MM.1S (cell line): ENCODE measurements around the gene WDR26.

Experiments used
- CTCF ChIP-seq: fragments of 300-600 bp; sonication (generic); IDR thresholded peaks from 2 replicates; pipeline ENCODE4 v1.5.1; 2016; ENCODE audit warnings: antibody characterized with exemption, low read length, mixed read lengths
- EZH2 ChIP-seq: fragments of 300-600 bp; sonication (generic); optimal IDR thresholded peaks from 2 replicates; pipeline ENCODE3; 2017; ENCODE audit warnings: low read depth, mild to moderate bottlenecking, antibody characterized with exemption, low read length, mixed read lengths
- EZH2phosphoT487 ChIP-seq: fragments of 300-600 bp; sonication (generic); IDR thresholded peaks from 2 replicates; pipeline ENCODE4 v1.6.1; 2018; ENCODE audit warnings: antibody characterized with exemption, low read length

- TF ChIP-seq EZH2 (no peak), CTCF (no peak), EZH2phosphoT487 (no peak)
Observed at GRCh38 chr1:224392411-224393249, 42.0 kb downstream of the WDR26 start.
